Epithelial cell of proximal tubule (primary cell): ENCODE results near the gene CAPS. TPM values are rescaled to one million over a fixed set of nuclear protein-coding genes. Genes with fewer than 3 reads are reported as not detected.
A peak's percentile ranks its signal among the peaks of the same experiment; 100 is the strongest.
"Not testable (repeated sequence)": the region's sequence is repeated elsewhere in the genome, so short reads cannot be mapped to it uniquely, and the experiment has no call there.

Source experiments
- DNase-seq: peaks from one replicate; pipeline ENCODE4 v3.0.0-alpha.2; 2011; ENCODE audit warnings: low read depth
- H3K4me3 ChIP-seq: 2 replicates; pipeline ENCODE4 v1.5.1; 2011; ENCODE audit warnings: low read depth, mild to moderate bottlenecking, low read length
- total RNA-seq: library from RNA; depleted of rRNA; stranded (reverse); fragments of >200 nt; gene quantifications from 2 replicates; pipeline ENCODE4 v1.2.3, GENCODE V29; 2015
- TF ChIP-seq, protein P1 (sequence below): conservative IDR thresholded peaks from 2 replicates; pipeline ENCODE4 v1.5.1; 2012; ENCODE audit warnings: low read depth, mild to moderate bottlenecking, low read length

The CAPS gene
- total RNA-seq, 1 donor from 2014 or later: 4.2 TPM

DNA sequence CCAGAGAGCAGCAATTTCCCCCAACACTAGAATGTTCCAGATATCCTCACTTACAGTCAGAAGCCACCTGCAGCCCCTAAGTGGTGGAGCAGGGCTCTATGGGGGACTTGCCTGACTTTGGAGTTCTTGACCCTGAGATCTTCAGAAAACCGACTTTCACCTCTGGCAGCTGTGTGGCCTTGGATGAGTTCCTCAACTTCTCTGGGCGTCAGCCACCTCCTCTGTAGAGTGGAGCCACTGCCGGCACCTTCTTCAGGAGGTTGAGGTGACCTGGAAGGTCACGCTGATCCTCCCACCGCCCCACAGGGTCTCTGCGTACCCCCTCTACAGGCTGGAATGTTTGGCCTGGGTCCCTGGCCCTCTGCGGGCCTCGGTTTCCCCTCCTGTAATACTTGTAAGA lies 36.6 kb upstream of the CAPS start:
- TF ChIP-seq, protein P1, sequence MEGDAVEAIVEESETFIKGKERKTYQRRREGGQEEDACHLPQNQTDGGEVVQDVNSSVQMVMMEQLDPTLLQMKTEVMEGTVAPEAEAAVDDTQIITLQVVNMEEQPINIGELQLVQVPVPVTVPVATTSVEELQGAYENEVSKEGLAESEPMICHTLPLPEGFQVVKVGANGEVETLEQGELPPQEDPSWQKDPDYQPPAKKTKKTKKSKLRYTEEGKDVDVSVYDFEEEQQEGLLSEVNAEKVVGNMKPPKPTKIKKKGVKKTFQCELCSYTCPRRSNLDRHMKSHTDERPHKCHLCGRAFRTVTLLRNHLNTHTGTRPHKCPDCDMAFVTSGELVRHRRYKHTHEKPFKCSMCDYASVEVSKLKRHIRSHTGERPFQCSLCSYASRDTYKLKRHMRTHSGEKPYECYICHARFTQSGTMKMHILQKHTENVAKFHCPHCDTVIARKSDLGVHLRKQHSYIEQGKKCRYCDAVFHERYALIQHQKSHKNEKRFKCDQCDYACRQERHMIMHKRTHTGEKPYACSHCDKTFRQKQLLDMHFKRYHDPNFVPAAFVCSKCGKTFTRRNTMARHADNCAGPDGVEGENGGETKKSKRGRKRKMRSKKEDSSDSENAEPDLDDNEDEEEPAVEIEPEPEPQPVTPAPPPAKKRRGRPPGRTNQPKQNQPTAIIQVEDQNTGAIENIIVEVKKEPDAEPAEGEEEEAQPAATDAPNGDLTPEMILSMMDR: no peak
- no peak for DNase-seq
- H3K4me3 ChIP-seq: no peak overlapping the region

DNA sequence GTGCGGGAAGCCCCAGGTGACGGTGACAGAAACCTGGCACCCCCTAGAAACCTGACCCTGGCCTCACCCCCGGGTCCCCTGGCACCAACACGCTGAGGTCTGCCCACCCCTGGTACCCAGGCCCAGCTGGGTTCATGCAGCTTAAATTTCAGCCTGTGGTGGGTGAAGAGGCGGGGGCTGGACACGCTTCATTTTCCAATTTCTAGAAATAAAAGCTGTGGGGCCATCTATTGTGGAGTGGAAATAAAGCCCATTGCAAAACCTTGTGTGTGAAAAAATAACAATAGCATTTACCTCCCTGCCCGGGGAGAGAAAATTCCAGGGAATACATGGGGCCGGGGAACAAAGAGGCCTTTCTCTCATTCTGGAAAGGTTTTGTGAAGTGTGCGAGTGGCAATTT lies 36.2 kb upstream of the CAPS start:
- no peak overlapping the region for H3K4me3 ChIP-seq
- TF ChIP-seq, protein P1: no peak
- DNase-seq: no peak

DNA sequence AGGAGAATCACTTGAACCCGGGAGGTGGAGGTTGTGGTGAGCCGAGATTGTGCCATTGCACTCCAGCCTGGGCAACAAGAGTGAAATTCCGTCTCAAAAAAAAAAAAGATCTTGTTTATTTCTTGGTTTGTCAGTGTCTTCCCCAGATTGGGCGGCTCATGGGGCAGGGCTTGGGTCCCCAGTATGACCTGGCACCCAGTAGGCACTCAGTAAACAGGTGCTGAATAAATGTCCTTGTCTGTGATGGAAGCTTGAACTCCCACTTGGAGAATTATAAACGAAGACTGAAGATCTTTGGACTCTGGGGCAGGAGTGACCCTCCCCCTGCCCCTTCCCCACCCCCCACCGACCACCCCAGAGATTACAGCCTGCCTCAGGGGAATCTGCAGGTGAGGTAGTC lies 33.9 kb upstream of the CAPS start:
- TF ChIP-seq, protein P1: no peak
- no peak for DNase-seq
- no peak overlapping the region for H3K4me3 ChIP-seq

DNA sequence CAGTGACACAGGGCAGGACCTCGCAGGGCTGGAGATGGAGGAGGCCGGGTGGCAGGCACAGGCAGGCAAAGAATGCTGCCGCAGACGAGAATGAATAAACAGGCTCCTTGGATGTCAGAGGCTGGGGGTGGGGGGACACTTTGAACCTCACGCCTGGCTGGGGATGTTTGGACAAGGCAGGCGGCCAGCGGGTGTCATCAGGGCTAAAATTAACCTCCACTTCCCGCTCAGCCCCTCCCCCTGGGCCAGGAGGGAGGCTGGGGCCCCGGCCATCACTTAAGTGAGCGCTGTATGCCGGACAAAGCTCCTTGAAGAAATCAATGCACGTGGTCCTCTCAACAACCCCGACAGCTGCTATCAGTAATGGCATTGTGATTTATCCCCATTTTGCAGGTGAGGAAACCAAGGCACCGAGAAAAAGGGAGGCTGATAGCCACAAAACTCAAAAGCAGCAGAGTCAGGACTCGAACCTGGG lies 33.4 kb upstream of the CAPS start:
- TF ChIP-seq, protein P1: no peak
- H3K4me3 ChIP-seq: no peak overlapping the region
- DNase-seq: peak; percentile 33

DNA sequence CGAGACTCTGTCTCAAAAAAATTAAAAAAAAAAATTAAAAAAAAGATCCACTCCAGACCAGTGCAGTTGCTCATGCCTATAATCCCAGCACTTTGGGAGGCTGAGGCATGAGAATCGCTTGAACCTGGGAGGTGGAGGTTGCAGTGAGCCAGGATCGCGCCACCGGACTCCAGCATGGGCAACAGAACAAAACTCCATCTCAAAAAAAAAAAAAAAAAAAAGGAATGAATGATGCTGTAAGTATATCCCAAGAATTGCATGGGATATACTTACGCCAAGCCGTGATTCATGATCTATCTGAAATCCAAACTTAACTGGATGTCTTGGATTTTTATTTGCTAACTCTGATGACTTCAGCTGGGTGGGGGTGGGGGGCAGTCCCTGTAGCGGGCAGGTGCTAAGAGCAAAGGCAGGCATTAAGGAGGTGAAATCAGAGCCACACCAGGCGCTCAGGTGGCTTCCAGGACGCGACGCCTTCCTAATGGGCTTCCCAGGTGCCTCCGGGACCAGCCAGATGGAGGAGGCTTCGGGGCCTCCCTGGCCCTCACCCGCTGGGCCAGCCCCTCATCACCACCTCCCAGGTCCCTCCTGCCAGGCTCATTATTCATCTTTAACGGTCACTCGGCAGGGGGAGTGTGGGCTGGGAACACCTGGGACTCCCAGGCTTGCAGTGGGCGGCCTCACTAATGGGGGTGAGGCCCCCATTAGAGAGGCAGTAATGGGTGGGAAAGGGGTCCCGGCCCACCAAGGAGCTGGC lies 32.3 kb upstream of the CAPS start:
- TF ChIP-seq, protein P1: no peak
- no peak for DNase-seq
- H3K4me3 ChIP-seq: no peak overlapping the region

DNA sequence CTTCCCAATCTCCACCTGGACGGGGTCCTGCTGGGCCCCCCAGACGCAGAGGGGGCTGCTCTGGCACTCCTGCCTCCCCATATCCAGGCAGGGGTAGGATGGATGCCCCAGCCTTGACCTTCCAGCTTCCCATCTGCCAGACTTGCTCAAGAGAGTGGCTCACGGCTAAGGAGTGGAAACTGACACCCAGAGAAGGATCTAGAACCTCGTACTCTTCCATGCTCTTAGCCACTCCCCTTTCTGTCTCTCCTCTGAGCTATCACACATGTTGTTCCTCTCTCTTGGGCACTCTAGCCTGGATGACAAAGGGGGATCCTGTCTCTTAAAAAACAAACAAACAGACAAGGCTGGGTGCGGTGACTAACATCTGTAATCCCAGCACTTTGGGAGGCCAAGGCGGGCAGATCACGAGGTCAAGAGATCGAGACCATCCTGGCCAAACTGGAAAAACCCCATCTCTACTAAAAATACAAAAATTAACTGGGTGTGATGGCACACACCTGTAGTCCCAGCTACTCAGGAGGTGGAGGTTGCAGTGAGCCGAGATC lies 31.6 kb upstream of the CAPS start:
- TF ChIP-seq, protein P1: no peak
- H3K4me3 ChIP-seq: no peak overlapping the region
- DNase-seq: no peak

DNA sequence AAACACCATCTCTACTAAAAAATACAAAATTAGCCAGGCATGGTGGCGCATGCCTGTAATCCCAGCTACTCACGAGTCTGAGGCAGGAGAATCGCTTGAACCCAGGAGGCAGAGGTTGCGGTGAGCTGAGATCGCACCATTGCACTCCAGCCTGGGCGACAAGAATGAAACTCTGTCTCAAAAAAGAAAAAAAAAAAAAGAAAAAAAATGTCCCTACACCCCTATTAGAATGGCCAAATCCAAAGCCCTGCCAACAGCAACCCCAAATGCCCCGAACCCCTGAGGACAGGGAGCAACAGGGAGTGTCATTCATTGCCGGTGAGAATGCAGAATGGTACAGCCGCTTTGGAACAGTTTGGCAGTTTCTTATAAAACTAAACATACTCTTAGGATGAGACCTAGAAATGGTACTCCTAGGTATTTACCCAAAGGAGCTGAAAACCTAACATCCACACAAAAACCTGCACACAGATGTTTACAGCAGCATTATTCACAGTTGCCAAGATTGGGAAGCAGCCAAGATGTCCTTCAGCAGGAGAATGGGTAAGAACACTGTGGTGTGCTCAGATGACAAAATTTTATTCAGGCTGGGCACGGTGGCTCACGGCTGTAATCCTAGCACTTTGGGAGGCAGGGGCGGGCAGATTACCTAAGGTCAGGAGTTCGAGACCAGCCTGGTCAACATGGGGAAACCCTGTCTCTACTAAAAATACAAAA lies 30.7 kb upstream of the CAPS start:
- not testable (repeated sequence) for DNase-seq, H3K4me3 ChIP-seq

DNA sequence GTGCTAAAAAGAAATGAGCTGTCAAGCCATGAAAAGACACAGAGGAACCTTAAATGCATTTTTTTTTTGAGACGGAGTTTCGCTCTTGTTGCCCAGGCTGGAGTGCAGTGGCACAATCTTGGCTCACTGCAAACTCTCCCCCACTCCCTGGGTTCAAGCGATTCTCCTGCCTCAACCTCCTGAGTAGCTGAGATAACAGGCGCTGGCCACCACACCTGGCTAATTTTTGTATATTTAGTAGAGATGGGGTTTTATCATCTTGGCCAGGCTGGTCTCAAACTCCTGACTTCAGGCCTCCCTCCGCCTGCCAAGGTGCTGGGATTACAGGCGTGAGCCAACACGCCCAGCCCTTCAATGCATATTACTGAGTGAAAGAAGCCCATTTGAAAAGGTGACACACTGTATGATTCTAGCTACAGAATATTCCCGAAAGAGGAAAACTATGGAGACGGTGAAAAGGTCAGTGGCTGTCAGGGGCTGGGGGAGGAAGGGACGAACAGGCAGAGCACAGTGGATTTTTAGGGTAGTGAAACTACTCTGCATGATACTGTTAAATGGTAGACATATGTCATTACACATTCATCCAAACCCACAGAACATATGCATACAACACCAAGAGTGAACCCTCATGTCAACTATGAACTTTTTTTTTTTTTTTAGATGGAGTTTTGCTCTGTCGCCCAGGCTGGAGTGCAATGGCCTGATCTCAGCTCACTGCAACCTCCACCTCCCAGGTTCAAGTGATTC lies 29.8 kb upstream of the CAPS start:
- DNase-seq, H3K4me3 ChIP-seq: not testable (repeated sequence)
